HuH-7.5 (cell line): ENCODE data around the gene SDK1.

Experiments
- DNase-seq: peaks from one replicate; pipeline ENCODE4 v3.0.0; 2011; ENCODE audit warnings: low spot score

The SDK1 gene

GRCh38 chr7:4017081-4017480 lies 716.0 kb downstream of the SDK1 start:
- DNase-seq, result no peak

- DNase-seq, result no peak
These were observed 716.7 kb downstream of the SDK1 start for GRCh38 chr7:4017785-4018184.

- DNase-seq, result no peak
These were observed 717.7 kb downstream of the SDK1 start for GRCh38 chr7:4018601-4019316.

GRCh38 chr7:4020086-4020485 lies 719.0 kb downstream of the SDK1 start:
- no peak for DNase-seq

- no peak for DNase-seq
These were observed 720.4 kb downstream of the SDK1 start for GRCh38 chr7:4021413-4021812.

GRCh38 chr7:4022265-4022664 lies 721.2 kb downstream of the SDK1 start:
- DNase-seq, result no peak

GRCh38 chr7:4023502-4023901 lies 722.5 kb downstream of the SDK1 start:
- DNase-seq, result no peak

- no peak for DNase-seq
These were observed 723.1 kb downstream of the SDK1 start for GRCh38 chr7:4024133-4024532.

GRCh38 chr7:4024806-4025205 lies 723.8 kb downstream of the SDK1 start:
- DNase-seq, result no peak

- no peak for DNase-seq
These were observed 724.2 kb downstream of the SDK1 start for GRCh38 chr7:4025210-4025609.

GRCh38 chr7:4025694-4026615 lies 724.9 kb downstream of the SDK1 start:
- no peak for DNase-seq

GRCh38 chr7:4026941-4027486 lies 726.0 kb downstream of the SDK1 start:
- no peak for DNase-seq

GRCh38 chr7:4028221-4028620 lies 727.2 kb downstream of the SDK1 start:
- no peak for DNase-seq

- DNase-seq, result no peak
These were observed 728.9 kb downstream of the SDK1 start for GRCh38 chr7:4029941-4030340.

GRCh38 chr7:4030346-4030950 lies 729.4 kb downstream of the SDK1 start:
- DNase-seq, result no peak

- no peak for DNase-seq
These were observed 732.9 kb downstream of the SDK1 start for GRCh38 chr7:4033996-4034395.

GRCh38 chr7:4037308-4037707 lies 736.3 kb downstream of the SDK1 start:
- no peak for DNase-seq

- no peak for DNase-seq
These were observed 736.8 kb downstream of the SDK1 start for GRCh38 chr7:4037877-4038276.

GRCh38 chr7:4040109-4040928 lies 739.3 kb downstream of the SDK1 start:
- DNase-seq, result no peak

GRCh38 chr7:4042402-4043045 lies 741.5 kb downstream of the SDK1 start:
- no peak for DNase-seq

- DNase-seq, result no peak
These were observed 742.9 kb downstream of the SDK1 start for GRCh38 chr7:4043988-4044387.
